Nucleus accumbens (tissue), 56 donors: ENCODE data around the gene ENTREP3.

Experiments
- DNase-seq, 56 donors: peaks; one replicate each; lab custom pipeline; 2025; lab: John Stamatoyannopoulos, UW

The ENTREP3 gene

GRCh38 chr1:155282488-155283091, 27.3 kb upstream of the ENTREP3 start:
- no peak for DNase-seq

DNA sequence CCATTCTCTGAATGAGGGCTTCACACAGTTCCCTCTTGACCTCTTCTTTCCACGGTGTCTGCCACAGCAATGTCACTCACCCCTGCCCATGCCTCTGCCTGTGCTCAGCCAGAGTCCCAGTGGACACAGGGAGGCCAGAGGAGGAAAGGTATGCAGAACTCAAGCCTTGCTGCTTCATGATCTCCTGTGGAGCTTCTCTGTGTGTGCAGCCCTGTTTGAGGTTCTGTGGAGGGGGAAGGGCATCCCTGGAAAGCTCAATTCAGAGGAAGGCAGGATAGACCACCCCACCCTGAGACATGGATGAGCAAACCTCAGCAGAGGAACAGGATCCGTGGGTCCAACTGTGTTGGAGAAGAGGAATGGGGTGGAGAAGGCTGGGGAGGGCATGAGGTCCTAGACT, 24.0 kb upstream of the ENTREP3 start:
- DNase-seq: peak in 10 of 56 donors; percentile 3 to 27 (median 10)

- DNase-seq: peak in 4 of 56 donors; percentile 22 to 35 (median 33)
Observed at GRCh38 chr1:155278689-155279160, 23.4 kb upstream of the ENTREP3 start.

- peak in 36 of 56 donors; percentile 9 to 67 (median 31) for DNase-seq
Observed at GRCh38 chr1:155277902-155278688, 22.8 kb upstream of the ENTREP3 start.

DNA sequence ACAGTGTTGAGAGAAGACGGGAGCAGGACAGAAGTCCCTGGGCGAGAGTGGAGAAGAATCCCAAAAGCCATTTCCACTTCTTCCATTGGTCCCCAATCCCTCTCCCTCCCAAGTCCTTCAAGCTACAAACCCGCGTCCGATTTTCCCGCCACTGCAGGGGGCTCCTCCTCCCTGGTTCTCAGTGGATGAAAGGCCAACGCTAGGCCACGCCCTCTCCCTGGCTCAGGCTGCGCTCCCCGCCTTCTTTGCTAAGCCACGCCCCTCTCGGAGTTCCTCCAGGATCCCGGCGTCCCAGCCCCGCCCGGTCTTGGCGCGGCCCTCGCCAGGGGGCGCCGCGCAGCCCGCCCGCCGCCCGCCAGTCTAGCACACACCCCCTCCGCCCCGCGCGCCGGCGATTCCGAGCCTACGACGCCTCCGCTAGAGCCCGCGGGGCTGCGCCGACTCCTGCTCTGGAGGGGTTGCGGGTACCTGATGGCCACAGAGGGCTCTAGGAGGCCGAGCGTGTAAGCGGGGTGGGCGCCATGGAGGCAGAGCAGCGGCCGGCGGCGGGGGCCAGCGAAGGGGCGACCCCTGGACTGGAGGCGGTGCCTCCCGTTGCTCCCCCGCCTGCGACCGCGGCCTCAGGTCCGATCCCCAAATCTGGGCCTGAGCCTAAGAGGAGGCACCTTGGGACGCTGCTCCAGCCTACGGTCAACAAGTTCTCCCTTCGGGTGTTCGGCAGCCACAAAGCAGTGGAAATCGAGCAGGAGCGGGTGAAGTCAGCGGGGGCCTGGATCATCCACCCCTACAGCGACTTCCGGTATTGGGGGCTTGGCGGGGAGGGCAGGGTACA, 22.0 kb upstream of the ENTREP3 start, which contains the start of gene HCN3:
Gene HCN3 (plus strand): TSS at position 394 of the 832 bp plus-strand sequence. CDS start 128 bp downstream, at position 522.
- DNase-seq: peak; percentile 65 to 99 (median 94)

- DNase-seq: peak; percentile 54 to 96 (median 88)
Observed at GRCh38 chr1:155273343-155274245, 18.3 kb upstream of the ENTREP3 start, which contains the start of gene CLK2. CLK2 (minus strand) TSS chr1:155273504; CDS start chr1:155270977, 2,527 bp downstream.

- peak in 5 of 56 donors; percentile 55 to 72 (median 70) for DNase-seq
Observed at GRCh38 chr1:155272466-155273342, 17.4 kb upstream of the ENTREP3 start.

DNA sequence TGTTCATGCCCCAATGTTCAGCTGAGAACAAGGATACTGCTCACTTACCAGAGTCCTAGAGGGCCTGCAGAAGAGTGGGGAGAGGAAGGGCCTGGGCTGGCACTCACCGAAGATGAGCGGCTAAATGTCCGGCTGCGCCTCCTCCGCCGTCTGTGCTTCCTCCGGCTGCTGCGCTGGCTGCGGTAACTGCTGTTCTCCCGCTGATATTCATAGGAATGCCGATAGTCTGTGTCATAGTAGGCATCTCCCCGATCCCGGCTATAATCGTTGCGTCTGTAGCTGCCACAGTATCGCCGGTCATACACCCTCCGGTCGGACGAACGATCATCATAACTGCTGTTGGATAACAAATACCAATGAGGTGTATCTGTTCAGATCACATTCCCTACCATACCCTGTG, 14.1 kb upstream of the ENTREP3 start:
- no peak for DNase-seq

GRCh38 chr1:155268630-155269029, 13.3 kb upstream of the ENTREP3 start:
- DNase-seq: no peak

GRCh38 chr1:155267373-155267772, 12.1 kb upstream of the ENTREP3 start:
- DNase-seq: no peak

GRCh38 chr1:155266553-155266952, 11.3 kb upstream of the ENTREP3 start:
- DNase-seq: no peak

DNA sequence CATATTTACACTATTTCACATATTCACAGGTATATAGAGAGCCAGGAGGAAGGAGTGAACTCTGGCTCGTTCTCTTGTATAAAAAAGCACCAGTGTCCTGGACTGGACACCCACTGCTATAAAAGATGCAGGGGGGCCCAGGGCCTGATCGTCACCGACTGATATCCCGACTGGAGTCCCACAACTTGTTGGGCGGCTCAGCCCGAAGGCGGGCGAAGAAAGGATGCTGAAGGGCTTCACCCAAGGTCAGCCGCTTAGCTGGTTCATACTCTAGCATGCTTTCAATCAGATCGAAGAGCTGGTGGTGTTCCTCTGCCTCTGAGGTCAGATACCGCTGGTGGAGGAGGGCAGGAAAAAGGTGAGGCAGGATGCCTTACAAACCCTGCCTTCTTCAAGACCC, 7.8 kb upstream of the ENTREP3 start:
- DNase-seq: no peak

- DNase-seq: peak; percentile 79 to 99 (median 95)
Observed at GRCh38 chr1:155261852-155262673, 6.8 kb upstream of the ENTREP3 start, which contains the start of gene SCAMP3. SCAMP3 (minus strand) TSS chr1:155262360; CDS start chr1:155262151, 209 bp downstream.

DNA sequence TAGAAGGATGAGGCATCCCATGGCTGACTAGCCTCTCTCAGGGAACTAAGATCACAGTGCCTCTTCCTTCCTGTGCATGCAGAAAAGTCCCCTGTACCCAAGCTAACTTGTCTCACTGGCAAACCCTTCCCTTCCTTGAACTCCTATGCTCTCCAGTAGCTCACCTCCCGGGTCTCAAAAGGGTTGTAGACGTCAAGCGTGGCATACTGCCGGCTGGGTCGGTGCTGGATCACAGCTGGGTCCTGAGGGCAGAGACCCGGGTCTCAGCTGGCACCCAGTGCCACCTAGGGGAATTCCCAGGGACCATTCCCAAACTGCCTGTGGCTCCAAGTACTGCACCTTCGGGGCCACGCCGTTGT, 6.2 kb upstream of the ENTREP3 start:
- DNase-seq: peak in 1 of 56 donors; percentile 42

GRCh38 chr1:155260276-155260675, 5.0 kb upstream of the ENTREP3 start:
- no peak for DNase-seq

GRCh38 chr1:155256058-155256852, 972 bp upstream of the ENTREP3 start:
- DNase-seq: no peak
